Glomerular endothelial cell (primary cell): Measurements from ENCODE around the gene OR6Q1. TPM values are rescaled to one million over a fixed set of nuclear protein-coding genes. Genes with fewer than 3 reads are reported as not detected.

Experiments
- DNase-seq: peaks from one replicate; pipeline ENCODE4 v3.0.0-alpha.2; 2011; ENCODE audit warnings: low read depth, low spot score; ENCODE audit errors: extremely low read depth
- total RNA-seq: library from RNA; depleted of rRNA; stranded (reverse); fragments of >200 nt; gene quantifications from 2 replicates; pipeline ENCODE4 v1.2.3, GENCODE V29; 2015

OR6Q1 gene
- total RNA-seq, 1 donor from 2014 or later = not detected

GRCh38 chr11:58057481-58057880 is 26.7 kb downstream of the OR6Q1 start:
- no peak for DNase-seq

GRCh38 chr11:58058276-58059006 is 27.7 kb downstream of the OR6Q1 start:
- DNase-seq = no peak

- peak; percentile 36 for DNase-seq
These were observed 28.2 kb downstream of the OR6Q1 start for GRCh38 chr11:58059007-58059350.

GRCh38 chr11:58060535-58060934 is 29.8 kb downstream of the OR6Q1 start:
- DNase-seq = no peak

GRCh38 chr11:58060939-58061672 is 30.4 kb downstream of the OR6Q1 start:
- no peak for DNase-seq

- DNase-seq = no peak
These were observed 31.1 kb downstream of the OR6Q1 start for GRCh38 chr11:58061813-58062212.

- DNase-seq = no peak
These were observed 36.9 kb downstream of the OR6Q1 start for GRCh38 chr11:58067685-58068084.

- DNase-seq = no peak
These were observed 37.9 kb downstream of the OR6Q1 start for GRCh38 chr11:58068655-58069054.

- no peak for DNase-seq
These were observed 39.8 kb downstream of the OR6Q1 start for GRCh38 chr11:58070585-58070984.

GRCh38 chr11:58075781-58076180 is 45.0 kb downstream of the OR6Q1 start:
- no peak for DNase-seq

Other genes starting within 250 kb of the OR6Q1 start
- not detected in 2 replicates for gene OR9Q1, start 7.1 kb upstream of the OR6Q1 start, total RNA-seq
- gene OR9I1, start 94.6 kb downstream of the OR6Q1 start, total RNA-seq = not detected in 2 replicates
- gene OR9Q2, start 158.1 kb downstream of the OR6Q1 start, total RNA-seq = not detected in 2 replicates
- gene OR1S2, start 173.2 kb downstream of the OR6Q1 start, total RNA-seq = not detected in 2 replicates
- not detected in 2 replicates for gene OR1S1, start 181.8 kb downstream of the OR6Q1 start, total RNA-seq
- gene OR10Q1, start 198.0 kb downstream of the OR6Q1 start, total RNA-seq = not detected in 2 replicates
- not detected in 2 replicates for gene OR10W1, start 237.3 kb downstream of the OR6Q1 start, total RNA-seq